H9 (cell line): ENCODE results near the gene PPP1R26. TPM values are rescaled to one million over a fixed set of nuclear protein-coding genes. Genes with fewer than 3 reads are reported as not detected.

Source experiments
- DNase-seq: peaks from one replicate; pipeline ENCODE4 v3.0.0-alpha.2; 2017
- H2AFZ ChIP-seq: one replicate; pipeline ENCODE4 v1.6.1; 2013; ENCODE audit warnings: mild to moderate bottlenecking, low read length, control low read depth, moderate library complexity
- H2AK5ac ChIP-seq: 2 replicates; pipeline ENCODE4 v1.6.1; 2013; ENCODE audit warnings: low read length, control low read depth, mixed read lengths; ENCODE audit not compliant: insufficient read length
- H2BK120ac ChIP-seq: one replicate; pipeline ENCODE4 v1.6.1; 2013; ENCODE audit warnings: low read depth, mild to moderate bottlenecking, low read length, control low read depth, inconsistent platforms; ENCODE audit not compliant: poor library complexity, severe bottlenecking
- H2BK12ac ChIP-seq: 2 replicates; pipeline ENCODE4 v1.6.1; 2013; ENCODE audit warnings: low read length, control low read depth, mixed read lengths, low read depth; ENCODE audit not compliant: insufficient read length
- H2BK15ac ChIP-seq: 2 replicates; pipeline ENCODE4 v1.6.1; 2013; ENCODE audit warnings: low read depth, low read length, control low read depth
- H2BK20ac ChIP-seq: one replicate; pipeline ENCODE4 v1.6.1; 2013; ENCODE audit warnings: low read depth, mild to moderate bottlenecking, low read length, control low read depth, inconsistent platforms; ENCODE audit not compliant: poor library complexity, severe bottlenecking
- H2BK5ac ChIP-seq: 2 replicates; pipeline ENCODE4 v1.6.1; 2013; ENCODE audit warnings: low read length, control low read depth, mixed read lengths; ENCODE audit not compliant: insufficient read length
- H3K14ac ChIP-seq: 2 replicates; pipeline ENCODE4 v1.6.1; 2013; ENCODE audit warnings: low read length, control low read depth; ENCODE audit not compliant: insufficient read depth
- H3K18ac ChIP-seq: 2 replicates; pipeline ENCODE4 v1.6.1; 2013; ENCODE audit warnings: low read depth, mild to moderate bottlenecking, mixed read lengths, low read length, control low read depth; ENCODE audit not compliant: insufficient read length
- H3K23ac ChIP-seq: 2 replicates; pipeline ENCODE4 v1.6.1; 2013; ENCODE audit warnings: low read length, control low read depth, mixed read lengths, low read depth; ENCODE audit not compliant: insufficient read length
- H3K23me2 ChIP-seq: 2 replicates; pipeline ENCODE4 v1.6.1; 2013; ENCODE audit warnings: low read depth, mild to moderate bottlenecking, mixed read lengths, low read length, control low read depth; ENCODE audit not compliant: insufficient read length, poor library complexity, severe bottlenecking
- H3K27ac ChIP-seq: 2 replicates; pipeline ENCODE4 v1.5.1; 2013; ENCODE audit warnings: low read length, control low read depth, mixed read lengths, low read depth; ENCODE audit not compliant: insufficient read length
- H3K27me3 ChIP-seq: 2 replicates; pipeline ENCODE4 v1.6.1; 2013; ENCODE audit warnings: low read length, control low read depth, inconsistent platforms; ENCODE audit not compliant: insufficient read depth
- H3K4ac ChIP-seq: 2 replicates; pipeline ENCODE4 v1.6.1; 2013; ENCODE audit warnings: low read depth, mild to moderate bottlenecking, control low read depth, inconsistent platforms, low read length, moderate library complexity
- H3K4me1 ChIP-seq: 2 replicates; pipeline ENCODE4 v1.6.1; 2013; ENCODE audit warnings: low read length, control low read depth, inconsistent platforms; ENCODE audit not compliant: insufficient read depth
- H3K4me2 ChIP-seq: 2 replicates; pipeline ENCODE4 v1.6.1; 2013; ENCODE audit warnings: low read length, control low read depth, mixed read lengths; ENCODE audit not compliant: insufficient read length, insufficient read depth
- H3K56ac ChIP-seq: 2 replicates; pipeline ENCODE4 v1.6.1; 2013; ENCODE audit warnings: low read depth, mild to moderate bottlenecking, mixed read lengths, low read length, control low read depth; ENCODE audit not compliant: insufficient read length
- H3K79me1 ChIP-seq: 2 replicates; pipeline ENCODE4 v1.6.1; 2013; ENCODE audit warnings: low read depth, mild to moderate bottlenecking, moderate library complexity, low read length, control low read depth, inconsistent platforms; ENCODE audit not compliant: insufficient read depth, poor library complexity, severe bottlenecking
- H3K79me2 ChIP-seq: 2 replicates; pipeline ENCODE4 v1.6.1; 2013; ENCODE audit warnings: low read length, control low read depth, inconsistent platforms; ENCODE audit not compliant: insufficient read depth
- H3K9ac ChIP-seq: 2 replicates; pipeline ENCODE4 v1.6.1; 2013; ENCODE audit warnings: low read length, control low read depth, mixed read lengths; ENCODE audit not compliant: insufficient read length; ENCODE audit errors: extremely low read depth
- H3K9me3 ChIP-seq: one replicate; pipeline ENCODE4 v1.6.1; 2013; ENCODE audit warnings: low read depth, low read length, inconsistent platforms; ENCODE audit not compliant: control insufficient read depth
- H3T11ph ChIP-seq: one replicate; pipeline ENCODE4 v1.6.1; 2013; ENCODE audit warnings: mild to moderate bottlenecking, low read length, control low read depth, inconsistent platforms
- H4K20me1 ChIP-seq: one replicate; pipeline ENCODE4 v1.6.1; 2013; ENCODE audit not compliant: control insufficient read depth, insufficient read length, insufficient read depth
- H4K5ac ChIP-seq: 2 replicates; pipeline ENCODE4 v1.6.1; 2013; ENCODE audit warnings: low read depth, mild to moderate bottlenecking, mixed read lengths, low read length, control low read depth; ENCODE audit not compliant: insufficient read length
- H4K8ac ChIP-seq: replicated peaks from 2 replicates; pipeline ENCODE4 v1.6.1; 2013; ENCODE audit warnings: low read length, control low read depth, mixed read lengths, low read depth; ENCODE audit not compliant: insufficient read length
- H4K91ac ChIP-seq: 2 replicates; pipeline ENCODE4 v1.6.1; 2013; ENCODE audit warnings: low read depth, mild to moderate bottlenecking, moderate library complexity, mixed read lengths, low read length, control low read depth; ENCODE audit not compliant: insufficient read length
- H3K27ac Mint-ChIP-seq, 3 experiments: 2 replicates in 2 of 3; 3 replicates in 1 of 3; pipeline ENCODE4 v1.8.0; 2020 to 2021; ENCODE audit warnings: mixed read lengths in 3 of 3, mild to moderate bottlenecking in 1 of 3, moderate library complexity in 1 of 3
- H3K27me3 Mint-ChIP-seq: 2 replicates; pipeline ENCODE4 v1.8.0; 2021; ENCODE audit warnings: low read depth, mild to moderate bottlenecking, moderate library complexity, mixed read lengths
- H3K36me3 Mint-ChIP-seq, 3 experiments: 2 replicates in 2 of 3; 3 replicates in 1 of 3; pipeline ENCODE4 v1.8.0; 2020 to 2021; ENCODE audit warnings: low read depth in 3 of 3, mixed read lengths in 3 of 3; ENCODE audit not compliant: insufficient read depth in 1 of 3
- H3K4me1 Mint-ChIP-seq, 2 experiments: 2 replicates each; pipeline ENCODE4 v1.8.0; 2020; ENCODE audit warnings: mixed read lengths in 2 of 2
- H3K4me3 Mint-ChIP-seq, 2 experiments: 2 replicates in 1 of 2; 3 replicates in 1 of 2; pipeline ENCODE4 v1.8.0; 2020 to 2021; ENCODE audit warnings: mild to moderate bottlenecking in 2 of 2, mixed read lengths in 2 of 2, moderate library complexity in 1 of 2
- H3K9me3 Mint-ChIP-seq, 2 experiments: 2 replicates in 1 of 2; 3 replicates in 1 of 2; pipeline ENCODE4 v1.8.0; 2020; ENCODE audit warnings: mild to moderate bottlenecking in 2 of 2, mixed read lengths in 2 of 2, moderate library complexity in 1 of 2
- WGBS: extraction: QIAGEN DNeasy Blood & Tissue Kit; methylation state at CpG from one replicate; pipeline ENCODE4 v1.1.7; 2013; ENCODE audit warnings: missing lambda C conversion rate, low lambda C conversion rate, mixed read lengths; ENCODE audit not compliant: insufficient read length; ENCODE audit errors: extremely low coverage; 5-methylcytosine and 5-hydroxymethylcytosine counted together
- total RNA-seq: library from RNA; stranded (reverse); gene quantifications from 2 replicates; pipeline ENCODE4 v1.2.1, GENCODE V29; 2021
- TF ChIP-seq, protein P1 (sequence below): fragments of 200-600 bp; sonication (generic); conservative IDR thresholded peaks from 3 replicates; pipeline ENCODE4 v1.8.0; 2021; ENCODE audit warnings: antibody characterized with exemption, mild to moderate bottlenecking

The PPP1R26 gene
- total RNA-seq, 1 experiment from 2014 or later, result 38.0 TPM

DNA sequence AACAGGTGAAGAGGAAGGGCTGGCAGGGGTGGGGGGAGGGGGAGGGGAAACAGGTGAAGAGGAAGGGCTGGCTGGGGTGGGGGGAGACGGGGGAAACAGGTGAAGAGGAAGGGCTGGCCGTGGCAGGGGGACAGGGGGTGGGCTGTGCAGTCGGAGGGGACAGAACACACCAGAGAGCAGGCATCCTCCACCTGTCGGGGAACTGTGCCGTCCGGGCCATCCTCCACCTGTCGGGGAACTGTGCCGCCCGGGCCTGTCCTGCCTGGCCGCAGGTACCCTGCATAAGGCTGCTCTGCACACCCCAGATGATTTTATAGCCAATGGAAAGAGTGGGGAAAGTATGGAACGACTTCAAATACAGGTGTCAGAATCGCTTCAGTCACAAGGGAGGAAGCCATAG, 32.5 kb upstream of the PPP1R26 start:
- H3K27ac Mint-ChIP-seq, result peak overlapping the region in 1 of 3 experiments; percentile 79; a peak in 1 of 7 replicates
- Histone ChIP-seq H3K79me2 (no peaks in the 10 kb centered on the region), H4K20me1 (no peaks in the 10 kb centered on the region), H2BK120ac (no peak overlapping the region), H3K79me1 (no peaks in the 10 kb centered on the region), H4K91ac (no peak overlapping the region), H3K9me3 (no peaks in the 10 kb centered on the region), H2AFZ (no peak overlapping the region), H2AK5ac (no peak overlapping the region), H3K23ac (no peak overlapping the region), H2BK5ac (no peak overlapping the region), H3K9ac (no peak overlapping the region), H2BK15ac (no peak overlapping the region), H4K5ac (no peak overlapping the region), H4K8ac (no peak overlapping the region), H3K4me1 (no peaks in the 10 kb centered on the region; the same call in 1 of the 2 replicates), H3K27me3 (no peaks in the 10 kb centered on the region), H3K56ac (no peak overlapping the region), H3T11ph (no peak overlapping the region), H2BK12ac (no peak overlapping the region), H3K23me2 (no peaks in the 10 kb centered on the region), H3K4me2 (no peak overlapping the region), H2BK20ac (no peak overlapping the region), H3K27ac (no peak overlapping the region), H3K18ac (no peak overlapping the region), H3K4ac (no peak overlapping the region), H3K14ac (no peak overlapping the region)
- WGBS, result no CpG with 5 or more reads among the region's 12 CpGs
- no peaks in the 10 kb centered on the region; a peak in 1 of 5 replicates for H3K9me3 Mint-ChIP-seq
- no peak overlapping the region for H3K4me3 Mint-ChIP-seq
- no peaks in the 10 kb centered on the region; the same call in 1 of the 2 replicates for H3K27me3 Mint-ChIP-seq
- peaks cover 8 to 34% of the 10 kb centered on the region in 2 experiments for H3K4me1 Mint-ChIP-seq
- H3K36me3 Mint-ChIP-seq, result no peaks in the 10 kb centered on the region
- TF ChIP-seq, protein P1, sequence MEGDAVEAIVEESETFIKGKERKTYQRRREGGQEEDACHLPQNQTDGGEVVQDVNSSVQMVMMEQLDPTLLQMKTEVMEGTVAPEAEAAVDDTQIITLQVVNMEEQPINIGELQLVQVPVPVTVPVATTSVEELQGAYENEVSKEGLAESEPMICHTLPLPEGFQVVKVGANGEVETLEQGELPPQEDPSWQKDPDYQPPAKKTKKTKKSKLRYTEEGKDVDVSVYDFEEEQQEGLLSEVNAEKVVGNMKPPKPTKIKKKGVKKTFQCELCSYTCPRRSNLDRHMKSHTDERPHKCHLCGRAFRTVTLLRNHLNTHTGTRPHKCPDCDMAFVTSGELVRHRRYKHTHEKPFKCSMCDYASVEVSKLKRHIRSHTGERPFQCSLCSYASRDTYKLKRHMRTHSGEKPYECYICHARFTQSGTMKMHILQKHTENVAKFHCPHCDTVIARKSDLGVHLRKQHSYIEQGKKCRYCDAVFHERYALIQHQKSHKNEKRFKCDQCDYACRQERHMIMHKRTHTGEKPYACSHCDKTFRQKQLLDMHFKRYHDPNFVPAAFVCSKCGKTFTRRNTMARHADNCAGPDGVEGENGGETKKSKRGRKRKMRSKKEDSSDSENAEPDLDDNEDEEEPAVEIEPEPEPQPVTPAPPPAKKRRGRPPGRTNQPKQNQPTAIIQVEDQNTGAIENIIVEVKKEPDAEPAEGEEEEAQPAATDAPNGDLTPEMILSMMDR, result no peak
- DNase-seq, result no peak
